Stimulated activated CD4-positive, alpha-beta T cell treated with anti-CD3 and anti-CD28 coated beads, Interleukin-1b, Interleukin-23, amount 100 ng/mL, for 4 hours (primary cell): ENCODE results near the gene PTCSC3.
"Not testable (repeated sequence)": the region's sequence is repeated elsewhere in the genome, so short reads cannot be mapped to it uniquely, and the experiment has no call there.

Experiments used
- DNase-seq, 2 donors: peaks; one replicate each; pipeline ENCODE4 v3.0.0-alpha.2; 2020; ENCODE audit warnings: low read depth in 2 of 2

PTCSC3 gene

DNA sequence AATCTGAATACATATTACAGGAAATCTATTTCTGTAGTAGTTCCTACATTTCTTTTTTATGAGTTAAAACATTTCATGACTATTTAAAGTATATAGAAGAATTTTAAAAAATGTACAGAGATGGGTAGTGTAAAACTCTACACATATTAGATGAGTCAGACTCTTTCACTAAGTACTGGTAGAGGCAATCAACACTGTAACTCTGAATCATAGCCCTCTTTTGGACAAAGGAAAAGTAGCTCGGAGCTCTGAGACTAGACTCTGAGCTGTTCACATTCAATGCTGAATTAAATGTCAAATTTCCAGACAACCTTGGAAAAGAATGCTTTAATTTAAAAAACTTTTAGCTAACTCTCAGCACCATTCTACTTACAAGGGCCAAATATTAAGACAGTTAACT lies 3.4 kb downstream of the PTCSC3 start:
- no peak for DNase-seq

DNA sequence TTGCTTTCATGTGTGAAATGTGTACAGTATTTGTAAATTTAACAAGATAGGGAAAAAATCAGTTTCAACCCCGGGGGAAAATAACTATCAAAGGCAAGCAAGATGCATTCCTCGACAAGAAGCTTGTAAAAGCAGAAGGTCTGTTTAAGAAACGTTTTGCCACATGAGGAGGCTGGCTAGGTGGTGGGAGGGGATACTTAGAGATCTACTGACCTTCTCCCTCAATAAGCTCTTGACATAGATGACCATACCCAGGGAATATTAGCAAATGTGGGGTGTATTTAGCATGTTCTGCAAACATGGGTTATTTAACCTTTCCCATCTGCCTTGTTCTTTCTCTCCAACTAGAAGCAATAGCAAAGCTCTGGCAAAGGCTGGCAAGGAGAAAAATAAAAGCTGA lies 4.9 kb downstream of the PTCSC3 start:
- DNase-seq, result no peak

DNA sequence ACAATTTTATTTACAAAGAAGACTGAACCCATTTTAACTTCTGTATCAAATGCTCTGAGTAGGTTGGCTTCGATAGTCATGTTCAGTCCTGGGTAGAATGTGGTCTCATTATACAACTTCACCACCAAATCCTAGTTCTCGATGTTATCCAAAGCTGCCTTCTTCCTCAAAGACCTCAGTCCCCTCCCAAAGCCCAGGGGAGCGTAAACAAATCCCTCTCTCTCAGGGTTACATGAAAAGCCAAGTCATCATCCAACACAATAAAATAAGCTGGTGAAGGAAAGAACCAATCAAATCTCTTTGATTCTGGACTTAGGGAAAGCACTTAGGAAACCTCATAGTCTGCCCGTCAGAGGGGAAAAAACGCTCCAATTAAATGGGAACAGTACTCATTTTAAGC lies 9.1 kb downstream of the PTCSC3 start:
- DNase-seq, result no peak

DNA sequence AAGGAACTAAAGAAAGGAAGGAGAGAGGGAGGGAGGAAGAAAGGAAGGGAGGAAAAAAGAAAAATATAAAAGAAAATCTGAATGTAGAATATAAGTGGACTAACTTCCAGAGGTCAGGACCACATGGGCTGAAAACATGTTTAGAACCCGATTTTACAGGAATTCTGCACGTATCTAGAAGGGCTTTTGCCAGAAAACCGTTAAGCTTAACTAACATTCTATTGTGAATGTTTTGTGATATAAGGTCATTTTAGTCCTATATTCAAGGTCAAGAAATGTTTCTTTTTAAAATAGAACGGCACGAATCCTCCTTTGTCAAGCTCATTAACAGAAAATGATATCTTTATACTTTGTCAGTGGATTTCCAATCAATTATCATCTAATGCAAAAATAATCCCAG lies 13.1 kb downstream of the PTCSC3 start:
- DNase-seq, result no peak

DNA sequence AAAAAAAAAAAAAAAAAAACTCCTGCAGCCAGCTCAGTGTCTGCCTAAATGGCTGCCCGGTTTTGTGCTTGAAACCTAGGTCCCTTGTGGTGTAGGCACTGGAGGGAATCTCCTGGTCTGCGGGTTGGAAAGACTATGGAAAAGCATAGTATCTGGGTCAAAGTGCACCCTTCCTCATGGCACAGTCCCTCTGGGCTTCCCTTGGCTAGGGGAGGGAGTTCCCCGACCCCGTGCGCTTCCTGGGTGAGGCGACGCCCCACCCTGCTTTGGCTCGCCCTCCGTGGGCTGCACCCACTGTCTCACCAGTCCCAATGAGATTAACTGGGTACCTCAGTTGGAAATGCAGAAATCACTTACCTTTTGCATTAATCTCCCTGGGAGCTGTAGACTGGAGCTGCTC lies 14.3 kb downstream of the PTCSC3 start:
- DNase-seq, result no peak

DNA sequence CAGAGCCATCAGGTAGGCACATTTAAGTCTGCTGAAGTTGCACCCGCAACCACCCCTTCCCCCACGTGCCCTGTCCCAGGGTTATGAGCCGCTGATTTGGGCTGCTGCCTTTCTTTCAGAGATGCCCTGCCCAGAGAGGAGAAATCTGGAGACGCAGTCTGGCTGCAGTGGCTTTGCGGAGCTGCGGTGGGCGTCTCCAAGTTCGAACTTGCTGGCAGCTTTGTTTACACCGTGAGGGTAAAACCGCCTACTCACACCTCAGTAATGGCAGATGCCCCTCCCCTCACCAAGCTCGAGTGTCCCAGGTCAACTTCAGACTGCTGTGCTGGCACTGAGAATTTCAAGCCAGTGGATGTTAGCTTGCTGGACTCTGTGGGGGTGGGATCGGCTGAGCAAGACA lies 14.7 kb downstream of the PTCSC3 start:
- DNase-seq, result no peak

DNA sequence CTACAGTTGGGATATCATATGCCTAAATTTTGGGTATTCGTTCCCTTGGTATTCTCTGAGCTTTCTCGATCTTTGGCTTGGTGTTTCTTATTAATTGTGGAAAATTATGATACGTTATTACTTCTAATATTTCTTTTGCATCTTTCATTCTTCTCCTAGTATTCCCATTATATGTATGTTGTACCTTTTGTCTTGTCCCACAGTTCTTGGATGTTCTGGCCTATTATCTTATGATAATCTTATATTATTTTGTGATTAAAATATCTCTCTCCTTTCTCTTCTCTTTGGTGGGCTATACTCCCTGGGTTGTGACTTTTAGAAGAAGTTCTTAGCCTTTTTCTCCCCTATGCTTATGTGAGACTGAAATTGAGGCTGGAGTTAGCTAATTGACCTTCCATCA lies 25.2 kb downstream of the PTCSC3 start:
- no peak for DNase-seq

DNA sequence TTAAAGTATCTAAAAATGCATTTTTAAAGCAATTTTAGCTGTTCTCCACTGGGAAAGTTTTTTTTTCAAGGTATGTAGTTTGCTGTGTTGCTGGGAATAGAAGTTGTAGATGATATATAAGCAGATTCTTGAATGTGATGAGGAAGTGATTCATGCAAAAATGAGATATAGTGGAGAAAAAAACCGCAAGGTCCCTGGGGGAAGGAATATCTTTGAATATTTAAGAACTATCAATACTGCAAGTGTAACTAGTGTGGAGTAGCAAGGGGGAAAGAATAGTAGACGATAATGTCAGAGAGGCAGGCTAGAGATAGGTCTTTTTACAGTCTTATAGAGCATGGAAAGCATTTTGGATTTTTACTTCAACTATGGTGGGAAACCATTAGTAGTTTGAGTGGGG lies 42.5 kb downstream of the PTCSC3 start:
- no peak for DNase-seq

DNA sequence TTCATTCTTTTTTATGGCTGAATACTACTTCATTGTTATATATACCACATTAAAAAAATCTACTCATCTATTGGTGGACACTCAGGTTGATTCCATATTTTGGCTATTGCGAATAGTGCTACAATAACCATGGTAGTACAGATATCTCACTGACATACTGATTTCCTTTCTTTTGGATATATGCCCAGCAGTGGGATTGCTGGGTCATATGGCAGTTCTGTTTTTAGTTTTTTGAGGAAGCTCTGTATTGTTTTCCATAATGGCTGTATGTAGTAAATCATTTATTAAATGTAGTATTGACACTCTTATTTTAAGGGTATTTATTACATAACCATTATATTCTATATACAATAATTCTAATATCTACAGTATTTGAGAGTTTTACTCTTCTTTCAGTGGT lies 43.7 kb downstream of the PTCSC3 start:
- DNase-seq, result no peak

DNA sequence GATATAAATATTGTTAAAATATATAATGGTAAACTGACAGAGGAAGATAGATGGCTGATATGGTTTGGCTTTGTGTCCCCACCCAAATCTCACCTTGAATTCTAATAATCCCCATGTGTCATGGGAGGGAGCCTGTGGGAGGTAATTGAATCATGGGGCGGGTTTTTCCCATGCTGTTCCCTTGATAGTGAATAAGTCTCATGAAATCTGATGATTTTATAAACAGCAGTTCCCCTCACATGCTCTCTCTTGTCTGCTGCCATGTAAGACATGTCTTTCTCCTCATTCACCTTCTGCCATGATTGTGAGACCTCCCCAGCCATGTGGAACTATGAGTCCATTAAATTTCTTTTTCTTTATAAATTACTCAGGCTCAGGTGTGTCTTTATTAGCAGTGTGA lies 46.3 kb downstream of the PTCSC3 start:
- no peak for DNase-seq

DNA sequence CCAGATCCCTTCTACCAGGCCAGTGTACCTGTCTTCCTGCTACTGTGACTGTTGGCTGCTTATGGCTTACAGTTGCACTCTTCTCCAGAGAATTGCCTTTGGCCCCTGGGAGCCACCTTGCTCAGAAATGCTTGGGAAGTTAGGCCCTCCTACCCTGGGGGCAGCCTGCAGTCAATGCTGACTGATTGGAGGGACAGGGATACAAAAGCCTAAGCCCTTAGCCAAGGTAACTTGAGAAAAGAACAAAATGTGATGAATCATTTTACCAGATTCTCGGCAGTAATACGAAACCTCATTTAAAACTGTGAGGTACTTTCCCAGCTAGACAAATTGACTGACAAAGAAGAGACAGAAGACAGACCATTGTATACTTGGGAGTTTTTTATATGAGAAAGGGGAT lies 47.3 kb downstream of the PTCSC3 start:
- no peak for DNase-seq

DNA sequence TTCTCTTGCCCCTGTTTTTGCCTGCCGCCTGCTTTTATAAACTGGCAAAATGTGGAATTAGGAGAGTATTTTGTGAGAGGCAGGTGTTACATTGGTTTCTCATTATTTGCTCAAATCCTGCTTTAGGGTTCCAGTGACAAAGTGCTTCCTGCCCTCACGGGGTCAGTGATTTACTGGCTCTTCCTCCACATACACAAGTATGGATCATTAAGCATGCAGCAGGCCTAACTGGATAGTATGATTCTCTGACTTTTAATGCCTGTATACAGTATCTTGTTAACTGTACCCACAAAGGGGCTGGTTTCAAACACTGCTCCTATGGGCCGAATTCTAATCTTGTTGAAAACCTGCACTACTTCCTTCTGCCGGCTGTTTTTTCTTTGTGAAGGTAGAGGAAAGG lies 63.2 kb downstream of the PTCSC3 start:
- DNase-seq, result no peak

DNA sequence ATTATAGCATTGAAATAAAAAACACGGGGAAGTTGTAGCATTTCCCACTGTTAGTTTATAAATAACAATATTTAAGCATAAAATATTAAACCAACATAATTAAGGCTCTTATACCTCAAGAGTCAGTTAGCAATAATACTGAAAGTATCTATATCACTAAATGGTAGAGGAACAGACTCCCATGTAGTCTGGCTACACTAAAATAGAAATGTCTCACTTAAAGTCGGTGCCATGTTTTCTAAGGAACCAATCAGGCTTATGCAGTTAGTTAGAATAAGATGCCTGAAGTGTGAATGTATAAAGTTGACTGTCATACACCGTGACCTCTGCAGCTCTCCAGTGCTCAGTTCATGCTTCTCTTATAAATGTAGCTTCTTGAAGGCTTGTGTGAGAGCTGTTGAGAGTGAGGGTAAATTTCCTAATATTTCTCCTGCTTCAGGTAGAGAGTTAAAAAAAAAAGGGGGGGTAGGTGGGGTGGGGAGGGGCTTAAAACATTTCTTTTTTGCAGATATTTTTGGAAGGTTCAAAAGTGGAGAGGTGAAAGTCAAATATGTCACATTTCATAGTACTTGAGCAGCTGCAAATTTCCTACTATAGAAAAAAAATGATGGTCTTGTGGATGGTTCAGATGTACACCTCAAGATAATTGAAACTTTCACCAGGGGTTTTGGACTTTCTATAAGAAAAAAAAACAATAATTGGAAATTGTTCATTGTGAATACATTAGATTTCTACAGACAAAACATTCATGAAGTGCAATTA lies 64.5 kb downstream of the PTCSC3 start:
- no peak for DNase-seq

DNA sequence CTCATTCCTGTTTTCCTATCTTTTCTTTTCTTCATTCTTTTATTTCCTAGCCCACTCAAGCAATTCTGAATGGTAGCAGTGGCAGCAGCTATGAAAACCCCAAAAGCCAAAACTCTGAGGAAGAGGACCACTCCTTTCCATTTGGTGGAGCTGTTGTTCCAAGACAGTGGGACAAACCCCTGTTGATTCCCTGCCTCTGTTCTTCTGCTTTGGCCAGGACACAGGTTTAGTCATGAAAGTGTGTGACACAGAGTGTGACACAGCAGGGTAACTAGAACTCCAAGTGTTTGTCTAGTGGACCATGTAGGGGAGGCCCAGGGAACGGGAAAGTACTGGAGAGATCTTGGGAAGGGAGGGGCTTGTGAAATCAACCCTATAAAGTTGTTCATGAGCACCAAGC lies 71.1 kb downstream of the PTCSC3 start:
- DNase-seq, result no peak

DNA sequence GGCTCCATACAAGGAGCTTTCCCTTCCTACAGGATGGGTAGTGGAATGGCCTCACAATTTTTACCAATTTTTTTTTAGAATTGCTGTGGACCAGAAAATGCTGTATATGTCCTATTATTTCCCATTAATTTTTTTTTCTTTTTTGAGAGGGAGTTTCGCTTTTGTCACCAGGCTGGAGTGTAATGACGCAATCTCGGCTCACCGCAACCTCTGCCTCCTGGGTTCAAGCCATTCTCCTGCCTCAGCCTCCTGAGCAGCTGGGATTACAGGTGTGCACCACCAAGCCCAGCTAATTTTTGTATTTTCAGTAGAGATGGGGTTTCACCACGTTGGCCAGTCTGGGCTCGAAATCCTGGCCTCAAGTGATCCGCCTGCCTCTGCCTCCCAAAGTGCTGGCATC lies 72.3 kb downstream of the PTCSC3 start:
- not testable (repeated sequence) for DNase-seq

DNA sequence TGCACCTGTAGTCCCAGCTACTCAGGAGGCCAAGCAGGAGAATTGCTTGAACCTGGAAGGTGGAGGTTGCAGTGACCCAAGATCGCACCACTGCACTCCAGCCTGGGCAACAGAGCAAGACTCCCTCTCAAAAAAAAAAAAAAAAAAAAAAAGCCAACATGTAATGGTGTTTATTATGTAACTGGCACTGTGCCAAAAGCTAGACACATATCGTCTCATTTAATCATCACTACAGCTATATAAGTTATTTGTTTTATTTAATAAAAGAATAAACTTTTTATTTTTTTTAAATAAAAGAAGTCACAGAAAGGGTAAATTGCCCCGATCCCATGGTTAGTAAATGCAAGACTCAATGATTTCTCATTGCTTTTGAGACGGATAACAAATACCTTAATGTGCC lies 76.9 kb downstream of the PTCSC3 start:
- no peak for DNase-seq

DNA sequence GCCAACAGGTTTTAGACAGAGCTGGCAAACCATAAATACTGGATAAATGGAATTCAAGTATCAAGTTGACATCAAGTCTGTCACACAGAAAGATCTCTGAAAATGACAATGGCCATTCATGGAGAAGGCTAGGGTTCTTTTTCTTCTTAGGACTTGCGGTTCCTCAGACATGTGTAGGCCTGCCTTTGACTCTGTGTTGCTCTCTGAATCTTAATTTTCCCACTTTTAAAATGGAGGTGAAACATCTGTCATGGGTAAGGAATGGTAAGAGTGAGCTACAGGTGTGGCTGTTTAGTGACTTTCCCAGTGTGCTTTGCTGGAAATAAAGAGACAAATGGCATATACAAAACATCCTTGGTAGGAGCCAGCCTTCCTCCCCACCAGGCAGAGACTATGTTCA lies 79.2 kb downstream of the PTCSC3 start:
- no peak for DNase-seq

DNA sequence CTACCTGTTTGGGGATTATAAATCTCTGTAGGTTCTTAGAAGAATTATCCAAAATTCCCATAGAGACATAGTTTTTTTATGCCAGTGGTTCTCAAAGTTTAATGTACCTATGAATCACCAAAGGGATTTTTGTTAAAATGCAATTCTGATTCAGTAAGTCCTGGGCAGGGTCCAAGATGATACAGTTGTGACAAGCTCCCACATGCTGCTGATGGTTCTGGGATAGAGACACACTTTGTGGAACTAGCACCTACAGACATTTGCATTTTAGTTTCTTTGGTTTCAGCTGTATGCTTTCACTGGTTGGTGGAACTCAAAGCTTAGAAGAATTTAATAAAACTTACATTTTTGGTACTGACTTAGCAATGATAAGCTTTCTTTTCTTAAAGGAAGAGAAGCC lies 80.4 kb downstream of the PTCSC3 start:
- no peak for DNase-seq

DNA sequence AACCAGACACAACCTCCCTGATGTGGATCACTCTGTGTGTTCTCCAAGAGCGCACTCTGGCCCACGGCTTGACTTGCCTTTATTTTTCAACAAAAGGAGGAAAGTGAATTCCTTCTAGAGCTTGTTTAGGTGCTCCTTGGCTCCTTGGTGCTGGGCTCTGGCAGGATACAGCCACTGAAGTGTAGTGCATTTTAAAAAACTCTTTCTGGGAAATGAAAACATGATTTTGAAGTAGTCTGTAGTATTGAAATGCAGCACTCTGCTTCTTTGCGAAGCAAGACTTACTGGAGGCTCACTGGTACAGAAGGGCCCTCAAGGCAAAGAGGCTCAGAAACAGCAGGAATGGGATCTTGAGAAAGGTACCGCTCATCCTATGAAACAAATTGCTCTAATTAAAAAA lies 81.6 kb downstream of the PTCSC3 start:
- DNase-seq, result no peak

DNA sequence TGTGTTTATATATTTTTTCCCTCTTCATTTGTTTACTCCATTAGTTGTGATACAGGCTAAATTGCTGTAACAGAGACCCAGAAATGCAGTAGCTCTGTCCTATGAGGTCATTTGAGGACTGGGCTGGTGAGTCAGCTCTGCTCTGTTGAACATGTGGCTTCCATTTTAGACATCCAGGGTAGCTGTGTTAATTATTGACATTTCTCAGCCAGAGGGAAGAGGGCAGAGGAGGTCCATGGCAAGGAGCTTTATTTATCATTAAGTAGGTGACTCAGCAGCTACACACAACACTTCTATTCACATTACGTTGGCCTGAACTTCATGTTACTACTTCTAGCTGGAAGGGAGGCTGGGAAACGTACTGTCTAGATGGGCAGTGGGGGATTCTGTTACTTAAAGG lies 85.4 kb downstream of the PTCSC3 start:
- DNase-seq, result no peak

DNA sequence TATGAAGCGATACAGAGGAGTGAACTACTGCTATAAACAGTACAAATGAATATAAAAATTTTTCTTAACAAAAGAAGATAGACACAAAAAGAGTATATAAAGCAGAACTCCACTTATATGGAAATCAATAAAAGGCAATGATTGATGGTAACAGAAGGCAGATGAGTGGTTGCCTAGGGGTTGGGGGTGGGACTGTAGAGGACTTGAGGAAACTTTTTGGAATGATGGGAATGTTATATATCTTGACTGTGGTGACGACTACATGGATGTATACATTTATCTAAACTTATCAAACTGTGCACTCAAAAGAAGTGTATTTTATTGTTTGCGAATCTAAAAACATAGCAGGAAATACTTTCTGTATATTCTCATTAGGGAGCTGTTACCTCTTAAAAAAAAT lies 89.1 kb downstream of the PTCSC3 start:
- no peak for DNase-seq

DNA sequence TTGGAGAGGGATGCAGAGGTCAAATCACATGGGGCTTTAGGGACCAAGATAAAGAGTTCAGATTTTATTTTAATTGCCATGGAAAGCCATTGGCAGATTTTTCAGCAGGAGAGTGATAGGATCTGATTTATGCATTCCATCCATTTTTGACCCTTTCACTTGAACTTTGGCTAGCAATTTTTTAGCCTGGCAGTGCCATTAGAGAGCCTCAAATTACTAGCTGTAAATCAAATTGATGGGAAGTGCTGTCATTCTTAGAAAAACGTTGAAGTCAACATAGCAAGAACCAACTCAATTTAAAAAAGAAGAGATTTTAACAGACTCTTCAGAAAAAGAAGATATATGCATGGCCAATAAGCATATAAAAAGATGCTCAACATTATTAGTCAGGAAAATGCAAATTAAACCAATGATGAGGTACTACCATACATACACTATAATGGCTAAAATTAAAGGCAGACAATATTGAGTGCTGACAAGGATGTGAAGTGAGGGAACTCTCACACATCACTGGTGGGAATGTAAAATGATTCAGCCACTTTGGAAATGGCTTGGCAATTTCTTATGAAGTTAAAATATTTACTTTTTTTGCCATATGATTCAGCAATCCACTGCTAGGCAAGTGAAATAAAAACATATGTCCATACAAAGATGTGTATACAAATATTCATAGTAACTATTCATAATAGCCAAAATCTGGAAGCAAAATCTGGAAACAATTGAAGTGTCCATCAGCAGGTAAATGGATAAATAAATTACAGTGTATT lies 89.7 kb downstream of the PTCSC3 start:
- DNase-seq, result no peak

DNA sequence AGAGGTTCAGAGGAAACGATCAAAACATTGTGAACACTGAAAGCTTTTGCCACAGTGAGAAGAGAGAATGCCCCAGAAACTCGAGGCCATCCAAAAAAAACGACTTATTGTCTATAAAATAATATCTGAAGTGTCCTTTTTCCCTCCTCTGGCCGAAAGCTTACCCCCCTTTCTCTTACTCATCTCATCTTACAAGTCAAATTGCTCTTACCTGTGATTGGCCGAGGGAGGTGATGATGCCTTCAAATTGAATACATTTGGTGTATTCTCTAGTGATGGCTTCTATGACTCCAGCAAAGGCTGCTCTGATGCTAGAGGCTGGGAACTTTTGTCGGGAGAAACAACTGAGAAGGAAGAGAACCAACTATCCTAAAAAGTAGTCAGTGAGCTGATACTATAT lies 90.7 kb downstream of the PTCSC3 start:
- no peak for DNase-seq
